Mucosa of descending colon (tissue), 3 donors: ENCODE measurements around the gene GPR27. TPM values are rescaled to one million over a fixed set of nuclear protein-coding genes. Genes with fewer than 3 reads are reported as not detected.

Experiments
- ATAC-seq: fragments of 200-7000 bp; cut with Tn5 transposase; one replicate; pipeline ENCODE4 v1.9.1; 2020; ENCODE audit warnings: mild to moderate bottlenecking, moderate library complexity
- DNase-seq, 3 donors: peaks; one replicate each; pipeline ENCODE4 v3.0.0-alpha.2; 2020
- H3K36me3 ChIP-seq: fragments of 200-600 bp; one replicate; pipeline ENCODE4 v1.8.0; 2021; ENCODE audit warnings: low read depth, mild to moderate bottlenecking
- H3K4me1 ChIP-seq: fragments of 200-600 bp; one replicate; pipeline ENCODE4 v1.8.0; 2021; ENCODE audit warnings: low read depth, mild to moderate bottlenecking
- H3K4me3 ChIP-seq: fragments of 200-600 bp; one replicate; pipeline ENCODE4 v1.8.0; 2021; ENCODE audit warnings: mild to moderate bottlenecking
- H3K9me3 ChIP-seq: fragments of 200-600 bp; one replicate; pipeline ENCODE4 v1.8.0; 2021; ENCODE audit warnings: mild to moderate bottlenecking
- intact Hi-C, 2 donors: fragments of 100-400 bp; cut with DNase I in 1 of 2; cut with micrococcal nuclease in 1 of 2; formaldehyde crosslinking; loops; one replicate each; pipeline versions ENCODE4 v1.11.0 to v1.11.1; 2022; cut with DNase I, micrococcal nuclease
- total RNA-seq, 3 donors: library from RNA; stranded (reverse); fragmentation: NEBNext Ultra II Directional in 2 of 3; extraction: Animal tissue kit (Norgen Biotek cat#: 25700) in 2 of 3; gene quantifications; one replicate each; pipeline versions ENCODE4 v1.2.1 to v1.2.4, GENCODE V29; 2021 to 2023
- TF ChIP-seq, protein P1 (sequence below): fragments of 200-600 bp; IDR thresholded peaks from one replicate; pipeline ENCODE4 v1.8.0; 2022; ENCODE audit warnings: antibody characterized with exemption, mild to moderate bottlenecking
- donor health status: DM: no; HTN: no; CAD: no; lungs with moderate emphysema.
- donor health status: DM: no; HTN: no; CAD: no.
- donor health status: DM: no; HTN: yes; CAD: no.

GPR27 gene
- total RNA-seq, 3 donors from 2014 or later, result 0.14 to 2.1 (median 0.39) TPM

- Histone ChIP-seq H3K4me3 (peak overlapping the region; percentile 69), H3K9me3 (no peaks in the 10 kb centered on the region), H3K4me1 (peaks cover 14% of the 10 kb centered on the region), H3K36me3 (no peaks in the 10 kb centered on the region)
- peak; percentile 63 to 79 (median 79) for DNase-seq
- ATAC-seq, result peak; percentile 84
- TF ChIP-seq, protein P1, sequence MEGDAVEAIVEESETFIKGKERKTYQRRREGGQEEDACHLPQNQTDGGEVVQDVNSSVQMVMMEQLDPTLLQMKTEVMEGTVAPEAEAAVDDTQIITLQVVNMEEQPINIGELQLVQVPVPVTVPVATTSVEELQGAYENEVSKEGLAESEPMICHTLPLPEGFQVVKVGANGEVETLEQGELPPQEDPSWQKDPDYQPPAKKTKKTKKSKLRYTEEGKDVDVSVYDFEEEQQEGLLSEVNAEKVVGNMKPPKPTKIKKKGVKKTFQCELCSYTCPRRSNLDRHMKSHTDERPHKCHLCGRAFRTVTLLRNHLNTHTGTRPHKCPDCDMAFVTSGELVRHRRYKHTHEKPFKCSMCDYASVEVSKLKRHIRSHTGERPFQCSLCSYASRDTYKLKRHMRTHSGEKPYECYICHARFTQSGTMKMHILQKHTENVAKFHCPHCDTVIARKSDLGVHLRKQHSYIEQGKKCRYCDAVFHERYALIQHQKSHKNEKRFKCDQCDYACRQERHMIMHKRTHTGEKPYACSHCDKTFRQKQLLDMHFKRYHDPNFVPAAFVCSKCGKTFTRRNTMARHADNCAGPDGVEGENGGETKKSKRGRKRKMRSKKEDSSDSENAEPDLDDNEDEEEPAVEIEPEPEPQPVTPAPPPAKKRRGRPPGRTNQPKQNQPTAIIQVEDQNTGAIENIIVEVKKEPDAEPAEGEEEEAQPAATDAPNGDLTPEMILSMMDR, result no peak
- intact Hi-C loops, result no loop called here
Observed at GRCh38 chr3:71724584-71725270, 28.9 kb upstream of the GPR27 start.

GRCh38 chr3:71725271-71725991 lies 28.2 kb upstream of the GPR27 start, which contains the start of gene EIF4E3:
TSS of gene EIF4E3 (minus strand) at chr3:71725402. CDS start at chr3:71725367, 35 bp downstream.
- Histone ChIP-seq H3K4me1 (peaks cover 14% of the 10 kb centered on the region), H3K4me3 (peak within 1 kb of the TSS; percentile 69), H3K9me3 (no peaks in the 10 kb centered on the region), H3K36me3 (no peaks in the 10 kb centered on the region)
- DNase-seq, result peak; percentile 37 to 70 (median 68)
- intact Hi-C loops, result no loop called here
- peak; percentile 45 for ATAC-seq
- TF ChIP-seq, protein P1, result no peak

DNA sequence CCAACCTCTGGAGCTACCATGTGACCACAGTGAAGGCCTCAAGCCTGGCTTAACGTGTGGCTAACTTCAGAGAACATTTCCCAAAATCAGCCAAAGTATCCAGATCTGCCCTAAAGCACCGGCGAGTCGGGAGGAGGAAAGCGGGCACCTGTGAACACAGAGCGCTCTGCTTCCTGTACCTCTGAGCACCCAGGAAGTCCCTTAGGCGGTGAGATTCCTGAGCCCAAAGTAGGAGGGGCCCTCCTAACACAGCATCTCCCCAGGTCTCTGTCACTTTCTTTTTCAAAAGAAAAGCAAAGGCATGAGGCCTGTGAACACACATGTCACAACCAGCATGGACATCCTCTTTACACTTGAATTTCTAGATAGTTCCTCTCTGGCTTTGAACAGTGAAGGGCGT lies 27.5 kb upstream of the GPR27 start:
- peaks cover 14% of the 10 kb centered on the region for H3K4me1 ChIP-seq
- TF ChIP-seq, protein P1, result no peak
- H3K4me3 ChIP-seq, result no peak overlapping the region
- H3K9me3 ChIP-seq, result no peaks in the 10 kb centered on the region
- DNase-seq (peak; percentile 30 to 57 (median 33)), ATAC-seq (peak; percentile 8)
- intact Hi-C loops, result no loop called here
- H3K36me3 ChIP-seq, result no peaks in the 10 kb centered on the region

DNA sequence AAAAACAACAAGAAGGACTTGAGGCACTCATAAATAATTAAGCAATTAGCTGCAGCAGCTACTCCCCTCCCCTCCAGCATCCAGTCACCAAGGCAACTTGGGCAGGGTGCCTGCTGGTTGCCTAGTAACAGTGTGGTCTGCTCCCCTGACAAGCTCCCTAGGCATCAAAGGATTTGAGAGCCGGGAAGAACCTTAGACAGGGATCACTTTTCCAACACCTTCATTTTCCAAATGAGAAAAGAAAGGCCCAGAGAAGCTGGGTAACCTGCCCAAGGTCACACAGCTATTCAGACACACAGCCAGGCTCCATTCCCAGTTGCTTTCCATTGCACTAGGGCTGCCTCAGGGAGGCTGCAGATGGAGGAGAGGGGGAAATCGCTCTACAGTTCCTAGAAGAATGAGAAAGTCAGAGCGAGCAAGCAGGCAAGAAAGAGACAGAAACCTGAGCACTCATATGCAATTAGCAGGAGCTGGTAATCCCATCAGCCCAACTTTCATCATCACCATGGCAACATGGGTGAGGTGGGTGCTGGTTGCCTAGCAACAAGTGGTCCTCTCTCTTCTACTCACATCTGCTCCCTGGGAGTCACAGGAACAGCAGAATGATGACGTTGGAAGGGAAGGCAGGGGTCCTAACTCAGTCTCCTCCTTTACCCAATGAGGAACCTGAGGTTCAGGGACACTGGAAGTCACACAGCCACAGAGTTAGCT lies 24.9 kb upstream of the GPR27 start:
- ATAC-seq (no peak), DNase-seq (no peak)
- no peaks in the 10 kb centered on the region for H3K36me3 ChIP-seq
- H3K4me3 ChIP-seq, result no peak overlapping the region
- TF ChIP-seq, protein P1, result no peak
- no peaks in the 10 kb centered on the region for H3K9me3 ChIP-seq
- H3K4me1 ChIP-seq, result peaks cover 12% of the 10 kb centered on the region
- intact Hi-C loops, result no loop called here

DNA sequence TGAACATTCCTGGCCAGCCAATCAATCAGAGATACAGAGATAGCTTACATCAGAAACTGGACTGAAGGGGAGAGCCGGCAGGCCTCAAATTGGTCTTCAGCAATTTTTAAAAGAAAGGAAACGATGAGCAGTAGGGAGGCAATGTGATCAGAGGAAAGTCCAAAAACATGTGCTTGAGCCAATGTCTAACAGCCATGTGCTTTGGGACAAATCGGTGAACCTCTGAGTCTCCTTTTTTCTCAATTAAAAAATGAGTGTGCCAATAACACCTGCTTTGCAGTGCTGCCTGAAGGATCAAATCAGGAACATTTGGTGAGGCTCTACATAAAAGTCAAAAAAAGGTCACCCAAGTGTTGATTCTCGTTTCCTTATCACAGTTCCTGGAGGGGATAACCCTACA lies 21.0 kb upstream of the GPR27 start:
- ATAC-seq (no peak), DNase-seq (no peak)
- intact Hi-C loops, result no loop called here
- Histone ChIP-seq H3K4me1 (no peaks in the 10 kb centered on the region), H3K4me3 (no peak overlapping the region), H3K36me3 (no peaks in the 10 kb centered on the region), H3K9me3 (no peaks in the 10 kb centered on the region)
- TF ChIP-seq, protein P1, result no peak
